Activated naive CD8-positive, alpha-beta T cell treated with anti-CD3 and anti-CD28 coated beads, Interleukin-2, amount 50 U/mL, for 16 hours (primary cell): ENCODE results near the gene WFIKKN2.

Source experiments
- DNase-seq: peaks from one replicate; pipeline ENCODE4 v3.0.0-alpha.2; 2020; ENCODE audit warnings: low read depth, low spot score

Gene WFIKKN2

DNA sequence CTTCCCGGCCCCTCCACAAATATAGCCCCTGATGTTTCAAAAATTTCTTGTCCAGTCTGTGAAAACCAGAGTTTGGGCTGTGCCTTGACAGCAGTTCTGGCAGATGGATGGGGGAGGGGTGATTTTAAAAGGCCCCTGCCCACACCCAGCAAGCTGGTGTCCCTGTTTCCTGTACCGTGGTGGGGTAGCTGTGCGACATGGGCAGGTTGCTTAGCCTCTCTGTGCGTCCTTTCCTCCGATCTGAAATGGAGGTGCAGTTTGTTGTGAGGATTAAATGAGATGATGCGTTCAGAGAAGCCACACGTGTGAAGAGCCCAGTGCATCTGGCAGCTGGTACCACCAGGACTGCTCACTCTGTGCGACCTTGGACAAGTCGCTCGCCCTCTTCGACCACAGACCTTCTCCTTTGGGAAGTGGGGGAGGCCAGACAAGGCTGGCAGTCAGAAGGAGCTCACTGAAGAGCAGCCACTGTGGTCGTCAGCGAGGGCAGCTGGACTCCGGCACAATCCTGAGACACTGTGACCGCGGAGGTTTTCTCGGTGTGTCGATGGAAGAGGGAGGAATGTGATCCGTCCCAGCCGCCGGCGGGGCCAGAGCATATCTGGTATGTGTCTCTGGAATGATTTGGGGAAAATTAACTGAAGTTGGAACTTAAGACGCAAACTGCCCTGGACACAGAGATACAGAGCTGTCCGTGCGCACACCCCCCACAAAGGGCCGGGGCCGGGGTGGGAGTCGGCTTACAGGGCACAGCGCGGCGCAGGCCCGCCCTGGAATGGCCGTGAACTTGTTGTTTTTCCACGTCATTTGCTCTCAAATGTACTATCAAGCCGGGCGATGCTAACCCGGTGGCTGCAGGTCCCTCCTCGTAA is 721 bp upstream of the WFIKKN2 start:
- no peak for DNase-seq

DNA sequence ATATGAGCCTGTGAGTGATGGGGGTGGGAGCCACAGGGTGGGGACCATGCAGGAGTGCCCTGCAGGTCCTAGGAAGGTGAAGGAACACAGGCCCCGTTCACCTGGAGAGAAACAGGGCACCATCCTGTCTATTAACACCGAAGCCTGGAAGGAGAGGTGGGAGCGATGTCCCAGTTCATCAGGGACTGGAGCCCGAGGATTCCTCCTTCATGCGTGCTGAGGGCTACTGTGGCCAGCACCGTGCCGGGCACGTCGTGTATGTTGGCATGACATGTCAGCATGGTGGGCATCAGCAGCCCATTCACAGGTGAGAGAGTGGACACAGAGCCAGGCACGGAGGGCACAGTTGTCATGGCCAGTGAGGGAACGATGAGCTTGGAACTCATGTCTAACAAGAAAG is 1.4 kb downstream of the WFIKKN2 start:
- DNase-seq: no peak

DNA sequence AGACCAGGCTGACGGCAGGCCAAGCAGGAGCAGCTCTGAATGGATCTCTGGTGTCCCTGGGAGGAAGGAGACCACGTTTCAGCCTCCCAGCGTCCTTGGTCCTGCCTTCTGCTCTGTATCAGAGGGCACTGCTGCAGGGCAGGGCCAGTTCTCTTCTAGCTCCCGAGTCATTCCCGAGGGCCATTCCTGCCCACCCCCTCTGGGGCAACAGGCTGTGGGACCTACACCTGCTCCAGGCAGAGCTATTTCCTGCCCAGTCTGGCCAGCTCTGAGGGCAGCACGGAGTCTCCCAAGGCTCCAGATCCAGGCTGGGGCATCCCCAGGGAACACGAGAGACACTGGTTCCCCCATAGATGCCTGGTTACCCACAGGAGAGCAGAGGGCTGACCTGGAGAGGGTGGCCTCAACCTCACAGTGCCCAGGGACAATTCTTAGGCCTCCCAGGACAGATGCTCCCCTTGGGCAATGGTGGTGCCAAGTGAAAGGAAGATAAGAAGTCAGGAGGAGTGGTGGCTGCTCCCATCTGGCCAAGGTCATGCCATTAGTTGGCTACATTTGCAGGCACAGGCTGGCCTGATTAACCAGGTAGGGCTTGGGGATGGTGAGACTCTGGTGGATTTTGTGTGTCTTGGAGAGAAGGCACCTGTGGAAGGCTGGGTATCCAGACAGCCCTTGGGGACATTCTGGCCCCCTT is 2.0 kb downstream of the WFIKKN2 start:
- no peak for DNase-seq

DNA sequence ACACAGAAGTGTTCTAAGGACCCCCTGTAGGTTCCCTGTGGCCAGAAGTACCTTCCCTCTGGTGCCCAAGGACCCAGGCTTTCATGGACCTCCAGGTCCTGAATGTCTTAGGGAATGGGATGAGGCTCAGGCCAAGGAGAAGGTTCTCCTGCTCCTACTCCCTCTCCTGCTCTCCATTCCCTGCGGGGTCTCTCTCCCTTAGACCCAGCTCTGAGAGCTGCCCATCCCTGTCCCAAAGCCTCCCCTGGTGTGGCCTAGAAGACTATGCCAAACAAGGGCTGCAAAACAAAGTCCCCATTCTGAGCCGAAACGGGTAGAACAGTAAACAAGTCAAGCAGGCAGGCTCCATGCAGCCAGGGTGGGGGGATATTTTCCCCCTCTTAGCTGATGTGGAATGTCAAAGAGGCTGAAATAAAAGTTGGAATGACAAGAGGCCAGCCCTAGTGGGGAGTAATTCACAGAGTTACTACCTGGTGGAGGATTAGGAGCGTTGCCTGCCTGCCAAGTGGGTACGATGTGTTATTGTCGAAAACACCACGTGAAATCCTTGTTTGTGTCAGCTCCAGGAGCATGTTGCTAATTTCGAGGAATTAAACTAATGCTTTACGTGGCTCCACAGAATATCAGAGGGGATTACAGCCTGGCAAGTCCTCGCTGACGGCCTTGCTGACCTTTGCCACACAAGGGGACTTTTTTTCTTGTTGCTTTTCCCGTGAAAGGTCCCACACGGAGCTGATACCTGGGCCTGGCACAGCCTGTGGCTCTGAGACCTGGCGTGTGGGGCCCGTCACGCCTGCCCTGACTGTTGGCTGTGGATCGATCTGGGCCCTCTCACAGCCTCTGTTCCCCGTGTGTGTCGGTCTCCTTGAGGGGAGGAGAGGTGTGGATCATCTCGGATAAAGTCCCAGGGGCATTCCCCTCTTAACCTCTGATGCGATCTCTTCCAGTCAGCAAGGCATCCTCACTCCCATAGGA is 2.9 kb downstream of the WFIKKN2 start:
- DNase-seq: no peak

DNA sequence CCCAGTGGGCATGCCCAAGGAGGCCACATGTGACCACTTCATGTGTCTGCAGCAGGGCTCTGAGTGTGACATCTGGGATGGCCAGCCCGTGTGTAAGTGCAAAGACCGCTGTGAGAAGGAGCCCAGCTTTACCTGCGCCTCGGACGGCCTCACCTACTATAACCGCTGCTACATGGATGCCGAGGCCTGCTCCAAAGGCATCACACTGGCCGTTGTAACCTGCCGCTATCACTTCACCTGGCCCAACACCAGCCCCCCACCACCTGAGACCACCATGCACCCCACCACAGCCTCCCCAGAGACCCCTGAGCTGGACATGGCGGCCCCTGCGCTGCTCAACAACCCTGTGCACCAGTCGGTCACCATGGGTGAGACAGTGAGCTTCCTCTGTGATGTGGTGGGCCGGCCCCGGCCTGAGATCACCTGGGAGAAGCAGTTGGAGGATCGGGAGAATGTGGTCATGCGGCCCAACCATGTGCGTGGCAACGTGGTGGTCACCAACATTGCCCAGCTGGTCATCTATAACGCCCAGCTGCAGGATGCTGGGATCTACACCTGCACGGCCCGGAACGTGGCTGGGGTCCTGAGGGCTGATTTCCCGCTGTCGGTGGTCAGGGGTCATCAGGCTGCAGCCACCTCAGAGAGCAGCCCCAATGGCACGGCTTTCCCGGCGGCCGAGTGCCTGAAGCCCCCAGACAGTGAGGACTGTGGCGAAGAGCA is 4.4 kb downstream of the WFIKKN2 start:
- DNase-seq: no peak

DNA sequence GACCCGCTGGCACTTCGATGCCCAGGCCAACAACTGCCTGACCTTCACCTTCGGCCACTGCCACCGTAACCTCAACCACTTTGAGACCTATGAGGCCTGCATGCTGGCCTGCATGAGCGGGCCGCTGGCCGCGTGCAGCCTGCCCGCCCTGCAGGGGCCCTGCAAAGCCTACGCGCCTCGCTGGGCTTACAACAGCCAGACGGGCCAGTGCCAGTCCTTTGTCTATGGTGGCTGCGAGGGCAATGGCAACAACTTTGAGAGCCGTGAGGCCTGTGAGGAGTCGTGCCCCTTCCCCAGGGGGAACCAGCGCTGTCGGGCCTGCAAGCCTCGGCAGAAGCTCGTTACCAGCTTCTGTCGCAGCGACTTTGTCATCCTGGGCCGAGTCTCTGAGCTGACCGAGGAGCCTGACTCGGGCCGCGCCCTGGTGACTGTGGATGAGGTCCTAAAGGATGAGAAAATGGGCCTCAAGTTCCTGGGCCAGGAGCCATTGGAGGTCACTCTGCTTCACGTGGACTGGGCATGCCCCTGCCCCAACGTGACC is 5.0 kb downstream of the WFIKKN2 start:
- DNase-seq: no peak

DNA sequence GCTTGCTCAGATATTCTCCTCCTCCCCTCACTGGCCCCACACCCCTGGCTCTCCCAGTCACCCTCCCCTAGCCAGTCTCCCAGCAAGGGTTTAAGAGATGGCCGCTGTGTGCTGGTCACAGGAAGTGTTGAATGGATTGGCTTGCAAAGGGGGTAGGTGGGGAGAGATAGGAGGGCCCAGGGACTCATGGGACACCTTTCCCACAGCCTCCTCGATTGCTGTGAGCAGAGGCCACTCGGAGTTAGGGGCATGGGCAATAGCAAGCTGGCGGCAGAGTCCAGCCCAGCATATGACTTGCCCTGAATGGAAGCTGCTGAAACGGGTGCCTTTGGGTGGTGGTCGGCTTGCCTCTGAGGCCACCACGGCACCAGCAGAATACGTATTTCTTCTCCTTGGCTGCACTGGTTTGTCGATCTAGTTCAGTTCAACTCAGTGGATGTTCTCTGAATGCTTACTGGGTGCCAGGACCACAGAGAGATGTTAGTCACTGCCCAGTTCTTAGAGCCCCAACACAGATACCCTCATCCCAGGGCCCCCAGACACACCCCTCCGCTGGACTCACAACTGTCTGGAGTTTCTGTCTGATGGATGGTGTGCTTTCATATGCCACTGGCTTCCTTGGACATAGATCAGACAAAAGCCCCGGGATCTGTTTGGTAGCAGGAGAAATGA is 6.0 kb downstream of the WFIKKN2 start:
- DNase-seq: no peak

DNA sequence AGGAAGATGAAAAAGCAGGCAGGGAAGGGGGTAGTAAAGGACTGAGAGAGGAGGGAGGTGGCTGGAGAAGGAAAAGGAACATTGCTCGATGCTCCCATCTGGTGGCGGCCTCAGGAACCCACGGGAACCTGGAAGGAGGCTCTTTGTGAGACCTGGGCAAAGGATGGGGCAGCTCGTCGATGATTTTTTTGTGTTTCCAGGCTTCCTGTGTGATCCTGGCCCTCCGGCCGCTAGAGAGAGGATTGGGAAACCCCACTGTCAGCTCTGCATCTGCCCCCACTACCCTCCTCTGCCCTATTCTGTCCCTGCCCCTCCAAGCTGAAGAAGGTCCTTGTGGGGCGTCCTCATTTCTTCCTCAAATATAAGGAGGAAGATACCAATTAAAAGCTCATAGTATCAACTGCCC is 6.6 kb downstream of the WFIKKN2 start:
- DNase-seq: no peak

DNA sequence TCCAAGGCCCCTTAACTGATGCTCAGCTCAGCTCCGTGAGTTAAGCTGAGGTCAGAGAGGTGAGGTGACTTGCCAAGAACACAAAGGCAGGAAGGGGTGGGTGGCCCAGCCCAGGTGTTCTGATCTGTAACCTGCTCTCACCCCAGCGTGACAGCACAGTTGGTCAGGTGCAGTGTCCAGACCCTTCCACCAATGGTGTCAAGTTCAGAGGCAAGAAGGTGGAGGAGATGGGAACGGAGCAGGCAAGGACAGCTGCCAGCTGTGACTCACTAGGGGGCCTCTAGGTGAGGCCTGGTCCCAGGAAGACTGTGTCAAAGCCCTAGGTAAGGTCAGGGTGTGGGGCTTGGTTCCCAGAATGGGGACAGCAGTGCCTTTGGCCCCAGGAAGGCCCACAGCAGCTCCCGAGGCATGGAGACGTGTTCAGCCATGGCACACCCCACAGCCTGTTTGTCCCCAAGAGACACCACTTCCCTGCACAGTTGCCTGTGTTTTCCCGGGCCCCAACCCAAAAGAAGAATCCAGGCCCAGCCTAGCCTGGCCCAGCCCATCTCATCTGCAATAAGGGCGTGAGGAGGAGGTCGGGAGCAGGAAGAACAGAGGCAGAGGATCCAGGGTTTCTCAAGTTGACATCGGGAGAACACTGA is 7.2 kb downstream of the WFIKKN2 start:
- DNase-seq: no peak

DNA sequence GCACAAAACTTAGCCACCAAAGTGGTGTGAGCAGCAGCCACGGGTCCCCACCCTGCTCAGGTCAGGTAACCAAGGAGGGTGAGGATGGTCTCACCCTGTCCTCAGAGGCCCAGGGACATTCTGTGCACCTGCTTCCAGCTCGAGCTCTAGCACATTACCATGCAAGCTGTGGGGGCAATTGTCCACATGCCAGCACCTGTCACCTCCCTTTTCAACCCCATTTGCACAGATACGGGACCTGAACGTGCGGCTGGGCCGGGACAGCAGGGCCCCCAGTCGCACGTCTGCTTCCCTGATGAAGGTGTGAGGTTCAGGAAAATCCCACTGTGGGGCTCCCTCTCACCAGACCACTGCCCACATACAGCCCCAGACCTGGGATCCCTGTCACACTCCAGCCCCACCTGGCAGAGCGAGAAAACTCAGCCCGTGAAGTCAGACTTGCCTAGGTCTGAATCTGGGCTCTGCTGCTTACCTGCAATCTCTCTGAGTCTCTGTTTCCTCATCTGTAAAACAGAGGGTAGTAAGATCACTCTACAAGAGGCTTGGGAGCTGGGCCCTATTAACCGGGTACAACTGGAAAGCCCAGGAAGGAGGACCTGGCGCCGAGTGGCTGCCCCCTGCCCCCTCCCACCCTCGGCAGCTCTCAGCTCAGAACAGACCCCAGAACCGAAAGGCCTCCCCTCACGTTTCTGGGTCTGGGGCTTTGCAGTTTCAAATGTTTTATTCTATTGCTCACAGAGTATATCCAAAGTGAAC is 7.9 kb downstream of the WFIKKN2 start:
- DNase-seq: no peak

DNA sequence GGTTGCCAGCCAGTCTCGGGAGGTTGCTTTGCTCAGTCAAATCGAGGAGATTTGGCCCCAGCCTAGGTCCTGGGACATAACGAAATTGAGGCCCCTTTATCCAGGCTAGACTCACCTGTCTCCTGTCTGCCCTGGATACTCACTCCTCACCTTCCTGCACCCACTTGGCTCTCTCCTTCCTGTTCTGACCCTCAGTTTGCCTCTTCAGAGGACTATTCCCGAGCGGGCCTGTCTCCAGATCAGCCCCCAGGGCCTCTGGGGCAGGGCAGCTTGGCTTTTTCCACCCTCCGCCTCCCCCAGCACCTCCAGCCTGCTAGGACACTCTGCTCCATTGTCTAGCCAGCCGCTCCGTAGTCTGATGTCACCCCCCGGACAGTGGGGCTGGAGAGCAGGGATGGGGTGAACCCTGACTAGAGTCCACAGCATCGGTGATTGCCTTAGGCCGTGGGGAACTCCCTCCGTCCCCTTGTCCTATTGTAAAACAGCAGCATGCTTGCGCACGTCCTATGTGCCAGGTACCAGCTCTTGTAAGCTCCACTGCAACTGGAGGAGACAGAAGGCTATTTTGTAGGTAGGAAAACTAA is 8.8 kb downstream of the WFIKKN2 start:
- no peak for DNase-seq

DNA sequence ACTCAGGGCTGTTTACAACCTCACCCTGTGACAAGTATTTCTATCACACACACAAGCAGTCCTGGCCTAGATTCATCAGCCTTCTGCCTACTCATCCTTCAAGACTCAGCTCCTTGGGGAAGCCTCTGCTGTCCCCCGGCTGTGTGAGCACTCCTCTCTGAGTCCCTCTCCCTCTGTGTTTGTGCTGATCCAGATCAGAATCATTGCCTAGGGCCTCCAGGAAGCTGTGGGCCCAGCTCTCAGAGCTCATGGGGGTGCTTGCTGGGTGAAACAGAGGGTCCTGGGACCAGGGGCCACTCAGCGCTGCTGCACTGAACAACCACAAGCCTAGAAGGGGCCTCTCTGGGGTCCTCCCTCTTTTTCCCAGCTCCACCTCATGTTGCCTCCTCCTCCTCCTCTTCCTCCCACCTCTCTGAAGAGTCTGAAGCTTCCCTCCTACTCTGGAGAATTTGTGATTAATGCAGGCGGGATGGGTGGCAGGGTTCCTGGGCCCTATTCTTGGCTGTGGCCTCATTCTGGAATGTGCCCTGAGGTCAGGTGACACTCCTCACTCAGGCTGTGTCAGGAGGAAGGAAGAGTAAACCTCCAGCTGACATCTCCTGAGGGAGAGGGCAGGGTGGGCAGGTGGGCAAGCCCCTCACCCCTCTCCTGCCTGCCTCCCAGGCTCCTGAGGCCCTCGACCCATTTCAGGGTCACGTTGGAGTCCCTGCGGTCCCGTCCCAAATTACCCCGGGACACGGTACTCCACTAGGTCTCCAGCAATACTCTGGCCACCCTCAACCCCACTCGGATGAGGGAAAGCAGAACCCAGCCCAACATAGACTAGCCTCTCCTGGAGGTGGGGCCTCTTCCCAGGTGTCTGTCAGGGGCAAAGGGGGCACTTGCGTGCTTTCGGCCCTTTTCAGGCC is 10.1 kb downstream of the WFIKKN2 start:
- DNase-seq: no peak

DNA sequence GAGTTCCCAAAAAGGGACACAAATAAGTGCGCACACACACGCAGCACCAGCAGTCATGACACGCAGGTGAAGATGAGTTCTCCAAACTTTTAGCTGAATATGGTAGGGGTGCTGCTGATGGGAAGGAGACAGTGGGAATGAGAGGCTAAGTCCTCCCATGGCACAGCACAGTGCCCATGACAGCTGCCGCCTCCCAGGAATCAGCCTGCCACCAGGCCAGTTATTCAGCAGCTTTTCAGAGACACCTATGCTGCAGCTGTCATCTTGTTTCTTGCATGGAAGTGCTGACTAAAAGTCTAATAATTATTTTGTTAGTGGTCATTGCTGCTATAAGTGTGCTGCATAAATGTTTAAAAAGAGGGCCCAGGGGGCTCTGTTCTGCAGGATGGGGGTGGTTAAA is 12.2 kb downstream of the WFIKKN2 start:
- DNase-seq: no peak

DNA sequence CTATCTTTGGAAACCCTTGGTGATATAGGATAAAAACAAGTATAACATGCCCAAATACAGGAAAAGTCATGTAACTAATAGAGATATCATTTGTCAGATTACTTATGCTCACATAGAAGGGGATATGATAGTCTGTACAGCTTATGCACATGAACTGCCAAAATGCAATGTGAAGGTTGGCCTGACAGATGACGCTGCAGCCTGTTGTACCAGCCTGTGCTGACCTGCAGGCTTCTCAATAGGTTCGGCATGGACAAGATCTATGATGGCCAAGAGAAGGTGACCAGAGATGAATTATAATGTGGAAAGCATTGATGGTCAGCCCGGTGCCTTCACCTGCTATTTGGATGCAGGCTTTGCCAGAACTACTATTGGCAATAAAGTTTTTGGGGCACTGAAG is 12.7 kb downstream of the WFIKKN2 start:
- DNase-seq: no peak

DNA sequence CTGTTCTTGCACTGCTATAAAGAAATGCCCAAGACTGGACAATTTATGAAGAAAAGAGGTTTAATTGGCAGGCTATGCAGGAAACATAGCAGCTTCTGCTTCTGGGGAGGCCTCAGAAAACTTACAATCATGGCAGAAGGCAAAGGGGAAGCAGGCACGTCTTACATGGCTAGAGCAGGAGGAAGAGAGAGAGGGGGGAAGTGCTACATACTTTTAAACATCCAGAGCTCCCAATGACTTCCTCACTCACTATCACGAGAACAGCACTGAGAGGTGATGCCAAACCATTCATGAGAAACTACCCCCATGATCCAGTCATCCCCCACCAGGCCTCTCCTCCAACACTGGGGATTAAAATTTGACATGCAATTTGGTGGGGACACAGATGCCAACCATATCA is 13.3 kb downstream of the WFIKKN2 start:
- DNase-seq: no peak

DNA sequence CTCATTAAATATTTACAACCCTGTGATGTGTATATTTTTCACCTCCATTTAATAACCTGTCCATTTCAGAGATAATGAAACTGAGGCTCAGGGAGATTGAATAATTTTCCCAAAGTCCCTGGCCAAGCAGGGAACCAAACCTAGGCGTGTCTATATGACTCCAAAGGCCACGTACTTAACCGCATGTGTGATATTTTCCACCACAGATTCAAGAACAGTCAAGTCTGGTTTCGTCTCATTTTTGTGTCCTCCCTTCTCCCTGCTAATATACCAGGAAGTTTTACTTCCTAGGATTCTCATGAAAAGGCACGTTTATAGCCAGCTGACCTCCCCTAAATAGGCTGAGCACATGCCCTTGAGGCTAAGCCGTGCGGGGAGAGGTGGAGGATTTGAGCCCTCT is 15.3 kb downstream of the WFIKKN2 start:
- no peak for DNase-seq

DNA sequence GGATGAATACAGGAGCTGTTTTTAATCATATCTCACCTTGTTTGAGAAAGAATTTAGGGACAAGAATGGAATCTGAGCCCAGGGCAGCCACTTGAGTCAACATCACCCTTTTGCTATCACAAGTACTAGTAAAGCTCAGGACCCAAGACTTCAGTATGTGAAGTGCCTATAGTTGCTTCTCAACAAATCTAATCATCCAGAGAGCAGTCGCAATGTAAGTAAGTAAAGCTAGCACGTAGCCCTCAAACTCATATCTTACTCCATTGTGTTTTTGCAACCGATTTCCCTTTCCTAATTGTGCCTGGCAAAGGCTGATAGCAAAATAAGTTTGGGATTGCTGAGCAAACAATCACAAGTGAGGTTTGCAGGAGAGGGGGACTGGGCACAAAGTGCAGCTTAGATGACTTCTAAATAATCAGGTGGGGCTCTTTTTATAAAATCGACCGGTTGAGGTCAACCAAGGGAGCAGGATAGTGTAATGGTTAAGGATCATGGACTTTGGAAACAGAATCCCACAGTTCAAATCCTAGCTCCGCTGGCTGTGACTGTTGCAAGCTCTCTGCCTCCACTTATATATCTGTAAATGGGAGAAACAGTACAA is 17.7 kb downstream of the WFIKKN2 start:
- no peak for DNase-seq
